Measurements from ENCODE around the gene HDAC5. TPM values are rescaled to one million over a fixed set of nuclear protein-coding genes. Genes with fewer than 3 reads are reported as not detected.
"Not testable (repeated sequence)": the region's sequence is repeated elsewhere in the genome, so short reads cannot be mapped to it uniquely, and the experiment has no call there.

Gene HDAC5
- total RNA-seq, 3 donors from 2014 or later (not counting 1 experiment from before 2014, with no cell fraction given), result 79.2 to 100 (median 91.9) TPM

GRCh38 chr17:44144966-44145739, 21.7 kb upstream of the HDAC5 start:
- Mint-ChIP-seq H3K9me3 (no peaks in the 10 kb centered on the region), H3K36me3 (no peaks in the 10 kb centered on the region), H3K27ac (no peak overlapping the region), H3K27me3 (ENCODE audit: low read depth in 2 of 2) (no peaks in the 10 kb centered on the region), H3K4me1 (peaks cover 0 to 6% of the 10 kb centered on the region in 2 donors), H3K4me3 (no peak overlapping the region)
- TF ChIP-seq CTCF (IDR thresholded peaks at IDR 0.05), result no peak
- no peak for ATAC-seq
- DNase-seq, result no peak
- Histone ChIP-seq H3K27me3 (ENCODE audit: control insufficient read depth, insufficient read depth, low read length) (no peaks in the 10 kb centered on the region), H3K9me3 (ENCODE audit: control insufficient read depth, insufficient read depth, low read length) (no peaks in the 10 kb centered on the region), H3K4me3 (ENCODE audit: low read length) (no peak overlapping the region), H3K36me3 (ENCODE audit: control insufficient read depth, insufficient read depth, low read length) (no peaks in the 10 kb centered on the region), H3K27ac (ENCODE audit: low read length) (no peak overlapping the region), H3K4me1 (ENCODE audit: control insufficient read depth, insufficient read depth, low read length) (peaks cover 15% of the 10 kb centered on the region)
- intact Hi-C loops (cut with micrococcal nuclease), result no loop called here
- WGBS (ENCODE audit: insufficient coverage), result 98% methylated on average over 6 of the region's 7 CpGs

- H3K4me1 ChIP-seq (ENCODE audit: control insufficient read depth, insufficient read depth, low read length), result peaks cover 15% of the 10 kb centered on the region
- H3K9me3 Mint-ChIP-seq; H3K4me3 Mint-ChIP-seq; H3K9me3 ChIP-seq (ENCODE audit: control insufficient read depth, insufficient read depth, low read length); H3K36me3 ChIP-seq (ENCODE audit: control insufficient read depth, insufficient read depth, low read length); H3K27me3 Mint-ChIP-seq (ENCODE audit: low read depth in 2 of 2); intact Hi-C loops (cut with micrococcal nuclease); H3K4me3 ChIP-seq (ENCODE audit: low read length); H3K36me3 Mint-ChIP-seq; H3K27ac ChIP-seq (ENCODE audit: low read length); H3K27ac Mint-ChIP-seq; H3K27me3 ChIP-seq (ENCODE audit: control insufficient read depth, insufficient read depth, low read length); ATAC-seq; H3K4me1 Mint-ChIP-seq; DNase-seq: not testable (repeated sequence)
- WGBS (ENCODE audit: insufficient coverage), result 93% methylated on average over 8 of the region's 8 CpGs
Observed at GRCh38 chr17:44143921-44144320, 20.5 kb upstream of the HDAC5 start.

- TF ChIP-seq CTCF (IDR thresholded peaks at IDR 0.05), result no peak
- Mint-ChIP-seq H3K9me3 (no peaks in the 10 kb centered on the region), H3K27me3 (ENCODE audit: low read depth in 2 of 2) (peaks cover 11 to 15% of the 10 kb centered on the region in 2 donors), H3K27ac (no peak overlapping the region), H3K4me3 (no peak overlapping the region), H3K36me3 (no peaks in the 10 kb centered on the region), H3K4me1 (peaks cover 0 to 6% of the 10 kb centered on the region in 2 donors)
- peaks cover 15% of the 10 kb centered on the region for H3K4me1 ChIP-seq (ENCODE audit: control insufficient read depth, insufficient read depth, low read length)
- no peak overlapping the region for H3K27ac ChIP-seq (ENCODE audit: low read length)
- H3K4me3 ChIP-seq (ENCODE audit: low read length), result no peak overlapping the region
- no peaks in the 10 kb centered on the region for H3K36me3 ChIP-seq (ENCODE audit: control insufficient read depth, insufficient read depth, low read length)
- no peaks in the 10 kb centered on the region for H3K9me3 ChIP-seq (ENCODE audit: control insufficient read depth, insufficient read depth, low read length)
- H3K27me3 ChIP-seq (ENCODE audit: control insufficient read depth, insufficient read depth, low read length), result peaks cover 9% of the 10 kb centered on the region
- WGBS (ENCODE audit: insufficient coverage), result 28% methylated on average over 18 of the region's 20 CpGs
- DNase-seq (peak in 1 of 2 donors; percentile 43), ATAC-seq (no peak)
- intact Hi-C loops (cut with micrococcal nuclease), result no loop called here
Observed at GRCh38 chr17:44137891-44138709, 14.7 kb upstream of the HDAC5 start.

Measured in natural killer cell (primary cell).